Immature natural killer cell (primary cell): Measurements from ENCODE around the gene RBP3. TPM values are rescaled to one million over a fixed set of nuclear protein-coding genes. Genes with fewer than 3 reads are reported as not detected.

Experiments
- DNase-seq, 3 donors: peaks; one replicate each; pipeline ENCODE4 v3.0.0; 2022; ENCODE audit warnings: mixed read lengths in 1 of 3
- H3K27ac Mint-ChIP-seq, 6 donors: one replicate each; pipeline ENCODE4 v1.8.0; 2020; ENCODE audit warnings: mixed read lengths in 6 of 6, mild to moderate bottlenecking in 5 of 6, inconsistent platforms in 4 of 6, moderate library complexity in 3 of 6
- H3K27me3 Mint-ChIP-seq, 3 donors: one replicate each; pipeline ENCODE4 v1.8.0; 2020 to 2021; ENCODE audit warnings: low read depth in 3 of 3, mild to moderate bottlenecking in 3 of 3, mixed read lengths in 3 of 3, moderate library complexity in 3 of 3, inconsistent platforms in 1 of 3
- H3K36me3 Mint-ChIP-seq, 3 donors: one replicate each; pipeline ENCODE4 v1.8.0; 2020; ENCODE audit warnings: mixed read lengths in 3 of 3, inconsistent platforms in 2 of 3, mild to moderate bottlenecking in 2 of 3
- H3K4me1 Mint-ChIP-seq, 2 donors: one replicate each; pipeline ENCODE4 v1.8.0; 2020; ENCODE audit warnings: inconsistent platforms in 2 of 2, mild to moderate bottlenecking in 2 of 2, mixed read lengths in 2 of 2, moderate library complexity in 1 of 2
- H3K4me3 Mint-ChIP-seq, 5 donors: one replicate each; pipeline ENCODE4 v1.8.0; 2020; ENCODE audit warnings: mild to moderate bottlenecking in 5 of 5, mixed read lengths in 5 of 5, inconsistent platforms in 3 of 5, moderate library complexity in 3 of 5
- H3K9me3 Mint-ChIP-seq, 6 donors: one replicate each; pipeline ENCODE4 v1.8.0; 2020; ENCODE audit warnings: mild to moderate bottlenecking in 6 of 6, mixed read lengths in 6 of 6, inconsistent platforms in 4 of 6, moderate library complexity in 3 of 6
- polyA plus RNA-seq, 3 donors: library from polyadenylated mRNA; unstranded; fragments of 300-500 nt; fragmentation: Illumina TruSeq; gene quantifications; one replicate each; pipeline ENCODE4 v1.2.3, GENCODE V29; 2021

RBP3 gene
- polyA plus RNA-seq, 3 donors from 2014 or later: not detected

GRCh38 chr10:47323636-47324296 is 24.4 kb upstream of the RBP3 start:
- Mint-ChIP-seq H3K4me1 (no peaks in the 10 kb centered on the region), H3K27ac (no peak overlapping the region), H3K36me3 (no peaks in the 10 kb centered on the region), H3K9me3 (no peaks in the 10 kb centered on the region), H3K4me3 (no peak overlapping the region), H3K27me3 (peaks cover 2 to 3% (median 3%) of the 10 kb centered on the region in 3 donors)
- DNase-seq: no peak

DNA sequence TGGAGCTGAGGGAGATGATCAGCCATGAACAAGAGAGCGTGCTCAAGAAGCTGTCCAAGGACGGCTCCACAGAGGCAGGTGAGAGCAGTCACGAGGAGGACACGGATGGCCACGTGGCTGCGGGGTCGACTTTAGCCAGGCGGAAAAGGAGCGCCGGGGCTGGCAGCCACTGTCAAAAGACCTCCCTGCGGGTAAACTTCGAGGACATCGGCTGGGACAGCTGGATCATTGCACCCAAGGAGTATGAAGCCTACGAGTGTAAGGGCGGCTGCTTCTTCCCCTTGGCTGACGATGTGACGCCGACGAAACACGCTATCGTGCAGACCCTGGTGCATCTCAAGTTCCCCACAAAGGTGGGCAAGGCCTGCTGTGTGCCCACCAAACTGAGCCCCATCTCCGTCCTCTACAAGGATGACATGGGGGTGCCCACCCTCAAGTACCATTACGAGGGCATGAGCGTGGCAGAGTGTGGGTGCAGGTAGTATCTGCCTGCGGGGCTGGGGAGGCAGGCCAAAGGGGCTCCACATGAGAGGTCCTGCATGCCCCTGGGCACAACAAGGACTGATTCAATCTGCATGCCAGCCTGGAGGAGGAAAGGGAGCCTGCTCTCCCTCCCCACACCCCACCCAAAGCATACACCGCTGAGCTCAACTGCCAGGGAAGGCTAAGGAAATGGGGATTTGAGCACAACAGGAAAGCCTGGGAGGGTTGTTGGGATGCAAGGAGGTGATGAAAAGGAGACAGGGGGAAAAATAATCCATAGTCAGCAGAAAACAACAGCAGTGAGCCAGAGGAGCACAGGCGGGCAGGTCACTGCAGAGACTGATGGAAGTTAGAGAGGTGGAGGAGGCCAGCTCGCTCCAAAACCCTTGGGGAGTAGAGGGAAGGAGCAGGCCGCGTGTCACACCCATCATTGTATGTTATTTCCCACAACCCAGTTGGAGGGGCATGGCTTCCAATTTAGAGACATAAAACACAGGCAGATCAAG is 22.6 kb upstream of the RBP3 start:
- H3K27ac Mint-ChIP-seq: peak overlapping the region in 1 of 6 donors; percentile 28
- H3K4me3 Mint-ChIP-seq: no peak overlapping the region
- H3K4me1 Mint-ChIP-seq: no peaks in the 10 kb centered on the region
- H3K27me3 Mint-ChIP-seq: peaks cover 2 to 3% (median 3%) of the 10 kb centered on the region in 3 donors
- H3K9me3 Mint-ChIP-seq: no peaks in the 10 kb centered on the region
- DNase-seq: no peak
- no peaks in the 10 kb centered on the region for H3K36me3 Mint-ChIP-seq

GRCh38 chr10:47326306-47326926 is 21.7 kb upstream of the RBP3 start:
- no peak overlapping the region for H3K4me3 Mint-ChIP-seq
- peaks cover 0 to 5% (median 2%) of the 10 kb centered on the region in 3 donors for H3K27me3 Mint-ChIP-seq
- DNase-seq: no peak
- H3K36me3 Mint-ChIP-seq: no peaks in the 10 kb centered on the region
- H3K27ac Mint-ChIP-seq: no peak overlapping the region
- no peaks in the 10 kb centered on the region for H3K9me3 Mint-ChIP-seq
- H3K4me1 Mint-ChIP-seq: no peaks in the 10 kb centered on the region

DNA sequence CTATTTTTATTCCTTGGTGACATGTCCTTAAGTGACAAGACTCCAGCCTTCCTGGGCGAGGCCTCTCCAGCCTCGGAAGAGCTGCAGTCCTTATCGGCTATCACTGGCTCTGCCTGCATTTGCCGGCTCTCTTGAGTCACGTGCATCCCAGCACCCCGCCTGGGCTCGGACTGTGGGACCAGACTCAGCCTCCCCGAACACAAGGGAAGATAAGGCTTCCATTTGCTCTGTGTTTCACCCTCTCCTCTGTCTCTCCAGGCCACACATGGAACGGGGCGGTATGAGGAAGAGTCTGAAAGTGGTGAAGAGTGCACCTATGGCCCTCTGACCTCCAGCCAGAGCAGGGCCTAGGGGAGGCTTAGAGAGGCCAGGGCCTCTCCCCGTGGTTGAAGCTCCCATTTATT is 21.2 kb upstream of the RBP3 start:
- Mint-ChIP-seq H3K36me3 (no peaks in the 10 kb centered on the region), H3K27ac (no peak overlapping the region), H3K4me3 (no peak overlapping the region), H3K27me3 (peaks cover 0 to 5% (median 2%) of the 10 kb centered on the region in 3 donors), H3K9me3 (no peaks in the 10 kb centered on the region), H3K4me1 (no peaks in the 10 kb centered on the region)
- no peak for DNase-seq

- no peaks in the 10 kb centered on the region for H3K4me1 Mint-ChIP-seq
- no peak overlapping the region for H3K27ac Mint-ChIP-seq
- H3K27me3 Mint-ChIP-seq: peaks cover 0 to 5% (median 2%) of the 10 kb centered on the region in 3 donors
- H3K36me3 Mint-ChIP-seq: no peaks in the 10 kb centered on the region
- H3K4me3 Mint-ChIP-seq: no peak overlapping the region
- DNase-seq: no peak
- H3K9me3 Mint-ChIP-seq: no peaks in the 10 kb centered on the region
Measured at GRCh38 chr10:47329855-47330254, 18.3 kb upstream of the RBP3 start.

DNA sequence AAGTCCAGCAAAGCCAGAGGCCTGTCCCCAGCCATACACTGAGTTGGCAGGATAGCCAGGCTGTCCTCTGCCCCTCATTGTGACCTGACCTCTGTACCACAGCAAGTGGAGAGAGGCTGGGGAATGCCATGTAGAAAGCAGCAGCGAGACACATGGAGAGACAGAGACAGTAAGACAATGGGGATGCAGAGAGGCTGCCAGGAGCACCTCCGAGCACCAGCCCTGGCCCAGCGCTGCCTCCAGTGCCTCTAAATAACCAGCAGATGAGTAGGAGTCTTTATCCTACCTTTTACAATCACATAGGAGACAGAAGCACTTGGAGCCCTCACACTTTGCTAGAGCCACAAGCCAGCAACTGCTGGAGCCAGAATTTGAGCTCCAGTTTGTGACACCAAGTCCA is 17.8 kb upstream of the RBP3 start:
- H3K27me3 Mint-ChIP-seq: peaks cover 0 to 2% (median 2%) of the 10 kb centered on the region in 3 donors
- no peak for DNase-seq
- H3K4me3 Mint-ChIP-seq: no peak overlapping the region
- H3K4me1 Mint-ChIP-seq: no peaks in the 10 kb centered on the region
- H3K36me3 Mint-ChIP-seq: no peaks in the 10 kb centered on the region
- H3K27ac Mint-ChIP-seq: no peak overlapping the region
- H3K9me3 Mint-ChIP-seq: no peaks in the 10 kb centered on the region

- Mint-ChIP-seq H3K4me3 (no peak overlapping the region), H3K27me3 (peaks cover 0 to 2% (median 2%) of the 10 kb centered on the region in 3 donors), H3K27ac (no peak overlapping the region), H3K36me3 (no peaks in the 10 kb centered on the region), H3K4me1 (no peaks in the 10 kb centered on the region), H3K9me3 (no peaks in the 10 kb centered on the region)
- DNase-seq: no peak
Measured at GRCh38 chr10:47330804-47331203, 17.4 kb upstream of the RBP3 start.

DNA sequence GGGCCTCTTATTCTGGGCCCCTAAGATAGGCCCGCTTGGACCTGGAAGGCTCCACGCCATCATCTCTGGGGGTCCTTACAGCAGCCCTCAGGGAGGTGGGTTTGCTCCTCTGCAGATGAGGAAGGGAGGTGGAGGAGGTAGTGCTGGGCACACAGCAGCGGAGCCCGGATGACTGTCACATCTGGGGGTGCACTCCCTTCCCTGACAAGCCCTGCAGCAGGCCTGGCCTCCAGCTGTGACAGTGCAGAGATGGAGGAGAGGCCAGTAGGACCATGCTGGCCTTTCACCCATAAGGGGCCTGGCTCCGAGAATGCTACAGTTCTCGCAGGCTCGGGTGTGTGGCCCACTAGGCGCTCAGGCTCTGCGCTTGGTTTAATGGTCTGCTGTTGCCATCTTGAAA is 16.7 kb upstream of the RBP3 start:
- Mint-ChIP-seq H3K27ac (no peak overlapping the region), H3K9me3 (no peaks in the 10 kb centered on the region), H3K27me3 (peaks cover 0 to 4% (median 2%) of the 10 kb centered on the region in 3 donors), H3K36me3 (no peaks in the 10 kb centered on the region), H3K4me1 (no peaks in the 10 kb centered on the region), H3K4me3 (no peak overlapping the region)
- no peak for DNase-seq

DNA sequence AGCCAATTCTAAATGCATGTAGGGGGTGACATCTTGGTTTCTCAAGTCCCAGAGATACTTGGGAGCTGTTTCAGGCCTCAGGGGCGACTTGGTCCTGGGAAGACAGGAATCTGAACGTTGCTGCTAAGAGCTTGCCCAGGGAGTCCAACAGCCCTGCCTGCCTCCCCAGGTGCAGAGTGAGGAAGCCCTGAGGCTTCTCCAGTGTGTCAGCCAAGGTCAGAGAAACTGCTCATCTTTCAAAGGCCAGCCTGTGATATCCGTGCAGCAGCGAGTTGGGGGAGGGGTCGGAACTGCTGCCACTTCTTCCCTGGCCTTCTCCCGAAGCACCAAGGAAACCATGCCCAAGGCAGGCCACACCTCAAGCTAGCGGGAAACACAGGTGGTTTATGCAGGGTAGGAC is 16.2 kb upstream of the RBP3 start:
- no peaks in the 10 kb centered on the region for H3K36me3 Mint-ChIP-seq

DNA sequence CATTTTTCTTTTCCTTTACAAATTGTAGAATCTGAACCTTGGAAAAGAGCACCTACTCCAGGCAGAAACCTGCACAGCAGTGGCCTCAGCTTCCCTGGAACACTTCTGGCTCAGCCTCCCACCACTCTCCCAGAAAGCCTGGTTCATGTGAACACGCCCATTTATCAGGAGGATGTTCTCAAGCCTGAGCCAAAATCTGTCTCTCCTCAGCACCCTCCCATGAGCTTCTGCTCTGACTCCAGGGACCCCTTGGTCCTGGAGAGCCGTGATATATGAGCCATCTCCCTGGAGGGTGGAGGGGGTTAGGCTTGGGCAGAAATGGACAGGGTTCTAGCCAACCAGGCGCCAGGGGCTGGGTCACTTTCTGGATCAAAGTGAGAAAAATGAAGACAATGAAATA is 15.8 kb upstream of the RBP3 start:
- DNase-seq: no peak
- Mint-ChIP-seq H3K4me1 (no peaks in the 10 kb centered on the region), H3K4me3 (no peak overlapping the region), H3K27ac (no peak overlapping the region), H3K9me3 (no peaks in the 10 kb centered on the region), H3K27me3 (peaks cover 0 to 4% (median 2%) of the 10 kb centered on the region in 3 donors), H3K36me3 (no peaks in the 10 kb centered on the region)

More for the DNA sequence above, 16.2 kb upstream of the RBP3 start:
- DNase-seq: no peak
- H3K4me1 Mint-ChIP-seq: no peaks in the 10 kb centered on the region
- no peaks in the 10 kb centered on the region for H3K9me3 Mint-ChIP-seq
- H3K4me3 Mint-ChIP-seq: no peak overlapping the region
- H3K27ac Mint-ChIP-seq: no peak overlapping the region
- H3K27me3 Mint-ChIP-seq: peaks cover 0 to 2% (median 2%) of the 10 kb centered on the region in 3 donors

GRCh38 chr10:47332946-47333345 is 15.2 kb upstream of the RBP3 start:
- Mint-ChIP-seq H3K27ac (no peak overlapping the region), H3K9me3 (no peaks in the 10 kb centered on the region), H3K4me1 (no peaks in the 10 kb centered on the region), H3K4me3 (no peak overlapping the region), H3K36me3 (no peaks in the 10 kb centered on the region), H3K27me3 (peaks cover 0 to 4% (median 2%) of the 10 kb centered on the region in 3 donors)
- DNase-seq: no peak

DNA sequence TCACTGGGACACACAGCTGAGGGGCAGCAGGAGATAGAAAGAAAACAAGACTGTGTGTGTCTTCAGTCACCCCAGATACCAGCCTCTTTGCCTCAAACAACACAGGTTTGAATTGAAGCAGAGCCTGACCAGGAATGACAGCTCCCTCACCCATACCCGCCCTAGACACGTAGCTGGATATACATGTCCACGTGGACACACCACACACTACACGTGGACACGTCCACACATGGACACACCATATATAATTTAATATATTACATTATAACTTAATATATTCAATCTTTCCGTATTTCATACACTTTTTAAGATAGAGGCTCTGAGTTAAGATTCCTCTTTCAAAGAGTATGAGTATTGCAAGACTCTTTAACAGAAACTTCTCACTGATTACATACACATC is 14.6 kb upstream of the RBP3 start:
- no peaks in the 10 kb centered on the region for H3K4me1 Mint-ChIP-seq
- no peak overlapping the region for H3K27ac Mint-ChIP-seq
- no peaks in the 10 kb centered on the region for H3K36me3 Mint-ChIP-seq
- no peak overlapping the region for H3K4me3 Mint-ChIP-seq
- peaks cover 0 to 4% (median 2%) of the 10 kb centered on the region in 3 donors for H3K27me3 Mint-ChIP-seq
- H3K9me3 Mint-ChIP-seq: no peaks in the 10 kb centered on the region
- no peak for DNase-seq

DNA sequence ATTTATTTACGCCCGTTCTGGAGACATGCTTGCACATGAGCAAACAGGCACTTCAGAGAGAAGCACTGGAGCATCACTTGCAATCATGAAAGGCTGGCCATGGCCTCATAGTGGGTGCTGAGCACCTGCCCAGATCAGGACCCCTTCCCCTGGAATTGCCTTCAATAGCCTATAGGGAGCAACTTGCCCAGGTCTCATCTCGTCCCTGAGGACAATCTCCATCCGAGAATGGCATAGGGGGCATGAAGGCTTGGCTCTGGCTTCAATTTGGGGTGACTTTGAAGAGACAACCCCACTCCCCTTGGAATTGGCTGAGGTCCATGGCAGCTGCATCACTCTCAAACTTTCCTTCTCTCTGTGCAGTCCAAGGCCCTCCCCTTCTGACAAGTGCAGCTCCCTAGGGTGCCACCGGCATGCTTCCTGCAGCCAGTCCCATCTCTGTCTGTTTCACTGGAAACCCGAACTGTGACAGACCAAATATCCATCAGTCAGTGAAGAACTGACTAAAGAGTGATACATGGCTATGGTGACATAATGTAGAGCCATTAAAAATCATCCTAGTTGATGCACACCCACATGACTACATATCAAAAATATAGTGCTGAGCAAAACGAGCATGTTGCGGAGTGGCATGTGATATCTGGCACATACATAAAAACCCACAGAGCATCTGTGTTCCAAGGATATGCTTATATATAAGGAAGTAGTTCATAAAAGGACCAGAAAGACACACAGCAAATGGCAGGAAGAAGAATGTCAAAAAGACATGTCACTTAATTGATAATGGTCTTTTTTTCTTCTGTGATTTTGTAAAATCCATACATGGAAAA is 13.5 kb upstream of the RBP3 start:
- Mint-ChIP-seq H3K27ac (no peak overlapping the region), H3K4me1 (no peaks in the 10 kb centered on the region)

More for the DNA sequence above, 13.5 kb upstream of the RBP3 start:
- H3K36me3 Mint-ChIP-seq: no peaks in the 10 kb centered on the region
- no peak for DNase-seq
- H3K4me3 Mint-ChIP-seq: no peak overlapping the region
- no peaks in the 10 kb centered on the region for H3K9me3 Mint-ChIP-seq
- peaks cover 0 to 7% (median 5%) of the 10 kb centered on the region in 3 donors for H3K27me3 Mint-ChIP-seq
